GM10266 (cell line): ENCODE results near the gene PIGV.

ENCODE experiments used
- DNase-seq: peaks from one replicate; pipeline ENCODE4 v3.0.0; 2012; ENCODE audit errors: extremely low spot score
- TF ChIP-seq, protein P1 (sequence below): IDR thresholded peaks from 2 replicates; pipeline ENCODE4 v1.5.1; 2012; ENCODE audit warnings: mild to moderate bottlenecking, low read depth; ENCODE audit not compliant: control insufficient read depth, insufficient read depth; ENCODE audit errors: missing control alignments

PIGV gene

DNA sequence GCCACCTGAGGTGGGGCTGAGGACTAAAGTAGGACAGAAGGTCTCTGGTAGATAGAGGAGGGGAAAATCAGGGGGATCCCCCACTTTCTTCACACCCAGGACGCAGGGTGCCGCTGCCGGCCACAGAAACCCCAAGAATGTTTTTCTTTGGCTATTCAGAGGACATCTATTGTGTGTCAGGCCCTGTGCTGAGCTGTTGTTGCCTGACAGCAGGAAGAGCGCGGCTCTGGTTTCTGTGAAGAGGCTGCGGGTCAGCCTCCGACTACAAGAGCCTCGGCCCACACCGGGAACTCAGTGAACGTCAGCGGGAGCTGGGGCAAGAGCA is 407 bp upstream of the PIGV start:
- peak; percentile 89 for DNase-seq
- TF ChIP-seq, protein P1, sequence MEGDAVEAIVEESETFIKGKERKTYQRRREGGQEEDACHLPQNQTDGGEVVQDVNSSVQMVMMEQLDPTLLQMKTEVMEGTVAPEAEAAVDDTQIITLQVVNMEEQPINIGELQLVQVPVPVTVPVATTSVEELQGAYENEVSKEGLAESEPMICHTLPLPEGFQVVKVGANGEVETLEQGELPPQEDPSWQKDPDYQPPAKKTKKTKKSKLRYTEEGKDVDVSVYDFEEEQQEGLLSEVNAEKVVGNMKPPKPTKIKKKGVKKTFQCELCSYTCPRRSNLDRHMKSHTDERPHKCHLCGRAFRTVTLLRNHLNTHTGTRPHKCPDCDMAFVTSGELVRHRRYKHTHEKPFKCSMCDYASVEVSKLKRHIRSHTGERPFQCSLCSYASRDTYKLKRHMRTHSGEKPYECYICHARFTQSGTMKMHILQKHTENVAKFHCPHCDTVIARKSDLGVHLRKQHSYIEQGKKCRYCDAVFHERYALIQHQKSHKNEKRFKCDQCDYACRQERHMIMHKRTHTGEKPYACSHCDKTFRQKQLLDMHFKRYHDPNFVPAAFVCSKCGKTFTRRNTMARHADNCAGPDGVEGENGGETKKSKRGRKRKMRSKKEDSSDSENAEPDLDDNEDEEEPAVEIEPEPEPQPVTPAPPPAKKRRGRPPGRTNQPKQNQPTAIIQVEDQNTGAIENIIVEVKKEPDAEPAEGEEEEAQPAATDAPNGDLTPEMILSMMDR: no peak

DNA sequence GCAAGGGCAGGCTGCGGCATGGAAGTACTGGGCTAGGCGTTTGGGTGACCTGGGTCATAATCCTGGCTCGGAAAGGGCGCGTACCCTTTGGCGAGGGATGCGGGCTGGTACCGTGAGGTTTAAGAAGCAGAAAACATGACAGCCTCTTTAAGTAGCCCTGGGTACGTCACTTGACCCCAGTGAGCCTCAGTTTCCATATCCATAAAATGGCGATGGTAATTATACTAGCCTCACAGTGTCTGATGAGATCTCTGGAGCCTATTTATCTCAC is 700 bp downstream of the PIGV start:
- DNase-seq: no peak
- TF ChIP-seq, protein P1: no peak

DNA sequence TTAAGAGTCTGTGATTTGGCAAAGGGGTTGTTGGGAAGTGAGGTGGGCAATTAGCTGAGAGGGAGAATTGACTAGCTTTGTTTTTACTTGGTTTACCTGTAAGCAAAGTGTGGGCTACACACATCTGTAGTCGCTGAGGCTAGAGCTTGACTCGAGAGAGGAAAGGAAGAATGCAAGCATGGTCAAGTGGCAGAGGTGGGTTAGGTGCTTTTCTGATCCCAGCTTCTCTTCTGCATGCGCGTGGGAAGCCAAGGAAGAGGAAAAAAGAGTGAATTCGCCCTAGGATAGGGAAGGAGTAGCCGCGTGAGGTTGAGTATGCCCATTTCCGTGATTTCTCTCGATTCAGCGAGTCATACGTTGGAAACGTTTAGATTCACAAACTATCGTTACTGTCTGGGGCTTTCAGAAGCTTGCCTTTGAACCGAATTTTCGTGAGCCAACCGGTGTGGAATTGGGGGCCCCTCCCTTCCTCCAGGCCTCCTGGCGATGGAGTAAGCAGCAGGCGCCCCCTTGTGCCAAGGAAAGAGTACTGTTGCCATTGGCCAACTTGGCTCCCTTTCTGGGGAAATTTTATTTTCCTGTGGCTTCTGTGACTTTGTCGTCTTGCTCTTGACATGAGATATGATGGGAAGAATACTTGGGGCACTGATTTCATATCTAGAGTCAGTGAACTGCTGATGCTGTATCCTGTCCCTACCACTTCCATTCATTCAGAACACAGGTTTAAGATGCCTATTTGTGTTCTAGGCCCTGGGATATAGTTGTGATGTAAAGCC is 1.3 kb downstream of the PIGV start:
- TF ChIP-seq, protein P1: peak; percentile 91
- peak; percentile 85 for DNase-seq

DNA sequence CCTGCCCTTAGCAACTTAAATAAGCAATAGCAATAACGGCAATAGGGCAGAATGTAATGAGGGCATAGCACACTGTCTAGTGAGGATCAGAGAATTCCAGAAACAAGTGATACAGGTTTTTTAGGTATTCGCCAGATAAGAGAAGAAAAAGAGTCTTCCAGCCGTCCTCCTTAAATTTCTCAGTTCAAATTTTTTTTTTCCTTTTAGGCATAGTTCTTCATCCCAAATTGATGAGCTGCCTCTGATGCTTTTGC is 1.8 kb downstream of the PIGV start:
- TF ChIP-seq, protein P1: no peak
- no peak for DNase-seq

DNA sequence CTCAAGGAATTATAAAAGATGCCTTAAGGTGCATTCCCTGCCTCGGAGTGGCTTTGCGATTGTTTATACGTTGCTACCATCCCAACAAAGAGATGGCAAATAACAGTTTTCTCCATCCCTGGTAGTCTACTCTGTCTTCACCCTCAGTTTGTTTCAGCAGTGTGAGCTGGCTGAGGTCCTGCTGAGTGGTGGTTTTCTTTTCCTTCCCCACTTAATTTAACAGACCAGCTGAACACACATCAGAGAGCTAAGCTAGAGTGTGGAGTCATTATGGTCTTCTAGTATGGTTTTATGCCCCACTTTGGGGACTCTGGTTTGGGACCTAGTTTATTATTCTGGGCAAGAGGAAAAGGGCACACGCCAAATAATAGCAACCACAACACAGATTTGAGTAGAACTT is 2.2 kb downstream of the PIGV start:
- DNase-seq: no peak
- TF ChIP-seq, protein P1: peak; percentile 1

DNA sequence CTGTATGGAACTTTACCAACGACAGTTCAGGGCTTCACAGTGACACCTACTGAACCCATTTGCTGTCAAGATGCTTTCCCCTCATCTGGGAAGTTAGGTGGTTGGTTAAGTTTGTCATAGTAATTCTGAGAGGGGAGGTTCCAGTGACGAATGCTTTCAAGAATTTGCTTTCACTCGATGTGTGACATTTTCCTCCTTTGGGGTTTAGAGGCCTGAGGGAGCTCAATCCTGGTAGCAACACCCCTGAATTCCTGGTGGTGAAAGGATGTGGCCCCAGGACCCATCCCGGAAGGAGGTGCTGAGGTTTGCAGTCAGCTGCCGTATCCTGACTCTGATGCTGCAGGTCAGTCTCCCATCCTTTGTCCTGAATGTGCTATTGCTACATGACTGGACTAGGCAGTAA is 2.8 kb downstream of the PIGV start:
- TF ChIP-seq, protein P1: no peak

DNA sequence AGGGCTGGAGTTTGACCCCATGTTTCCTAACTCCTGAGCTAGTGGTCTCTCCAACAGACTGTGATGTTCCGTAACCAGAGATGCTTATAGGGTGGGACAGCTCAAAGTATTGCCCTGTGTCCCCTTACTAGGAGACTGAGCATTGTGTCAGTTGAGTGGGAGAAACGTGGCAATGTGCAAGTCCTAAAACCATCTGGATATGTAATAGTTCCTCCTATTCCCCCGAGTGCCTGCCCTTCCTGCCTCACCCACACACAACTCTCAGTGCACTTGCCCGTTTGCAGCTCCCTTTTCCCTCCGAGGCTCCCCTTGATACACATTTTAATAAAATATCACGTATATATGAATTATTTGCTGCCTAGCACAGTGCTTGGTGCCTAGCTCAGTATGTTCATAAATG is 3.4 kb downstream of the PIGV start:
- no peak for DNase-seq
- TF ChIP-seq, protein P1: no peak

More for the DNA sequence above, 2.8 kb downstream of the PIGV start:
- peak; percentile 72 for DNase-seq
